K562 (cell line): Measurements from ENCODE around the gene USF2. TPM values are rescaled to one million over a fixed set of nuclear protein-coding genes. Genes with fewer than 3 reads are reported as not detected.

Experiments
- FOXK1 ChIP-seq: sonication (generic); formaldehyde crosslinking; IDR thresholded peaks from 2 replicates; pipeline ENCODE4 v1.8.0; 2022; ENCODE audit warnings: missing genetic modification reagents, mild to moderate bottlenecking, borderline replicate concordance
- FOXP1 ChIP-seq: sonication (generic); formaldehyde crosslinking; IDR thresholded peaks from 2 replicates; pipeline ENCODE4 v1.8.0; 2022; ENCODE audit warnings: mild to moderate bottlenecking, missing genetic modification reagents
- GATAD2B ChIP-seq: fragments of 450-650 bp; IDR thresholded peaks from 2 replicates; pipeline ENCODE4 v1.6.1; 2017; ENCODE audit warnings: mild to moderate bottlenecking, borderline replicate concordance
- HSF4 ChIP-seq: fragments of 250-450 bp; sonication (Bioruptor Pico); IDR thresholded peaks from 2 replicates; pipeline ENCODE4 v2.1.2; 2022; ENCODE audit warnings: mild to moderate bottlenecking, moderate library complexity, borderline replicate concordance
- KLF13 ChIP-seq: fragments of 450-650 bp; IDR thresholded peaks from 2 replicates; pipeline ENCODE4 v1.6.1; 2016; ENCODE audit warnings: missing genetic modification characterization, low read depth, mild to moderate bottlenecking, missing compliant biosample characterization, moderate library complexity, borderline replicate concordance
- NEUROD1 ChIP-seq: fragments of 150-350 bp; IDR thresholded peaks from 2 replicates; pipeline ENCODE4 v1.6.1; 2014; ENCODE audit warnings: borderline replicate concordance, low read length, low read depth; ENCODE audit not compliant: partially characterized antibody
- RNF2 ChIP-seq: sonication (generic); IDR thresholded peaks from 2 replicates; pipeline ENCODE4 v1.6.1; 2016
- SLC30A9 ChIP-seq: fragments of 250-450 bp; sonication (Bioruptor Pico); IDR thresholded peaks from 2 replicates; pipeline ENCODE4 v1.8.0; 2022; ENCODE audit warnings: mild to moderate bottlenecking, moderate library complexity
- TEAD4 ChIP-seq, 2 experiments: sonication (generic) in 1 of 2; formaldehyde crosslinking in 1 of 2; IDR thresholded peaks; 2 replicates each; pipeline versions ENCODE4 v1.6.1 to v1.8.0; 2012 to 2022; ENCODE audit warnings: borderline replicate concordance in 1 of 2, inconsistent platforms in 1 of 2, low read length in 1 of 2, mild to moderate bottlenecking in 1 of 2, missing genetic modification reagents in 1 of 2
- ZNF24 ChIP-seq: fragments of 450-650 bp; IDR thresholded peaks from 2 replicates; pipeline ENCODE4 v1.6.1; 2016
- ZNF274 ChIP-seq: IDR thresholded peaks from 2 replicates; pipeline ENCODE4 v1.6.1; 2011; ENCODE audit warnings: low read depth, mild to moderate bottlenecking, low read length, moderate library complexity, borderline replicate concordance
- ZNF507 ChIP-seq: conservative IDR thresholded peaks from 2 replicates; pipeline ENCODE4 v1.6.1; 2017; ENCODE audit warnings: missing genetic modification characterization, missing compliant biosample characterization
- ZNF717 ChIP-seq: fragments of 250-450 bp; sonication (Bioruptor Pico); IDR thresholded peaks from 2 replicates; pipeline ENCODE4 v1.5.0; 2021
- polyA plus RNA-seq, 8 experiments: library from polyadenylated mRNA; depleted of rRNA in 4 of 8; stranded (reverse) in 5 of 8; unstranded in 3 of 8; fragments of >200 nt; fragmentation: Nextera tagmentation in 2 of 8; fragmentation: Illumina TruSeq in 1 of 8; extraction: Ambion mirVana in 2 of 8; extraction: Trizol in 1 of 8; gene quantifications; 2 replicates each; pipeline versions ENCODE4 v1.2.1 to v1.2.3, GENCODE V29; 2011 to 2014; ENCODE audit warnings: inconsistent platforms in 1 of 8, missing spikeins in 1 of 8
- total RNA-seq, 7 experiments: library from RNA; depleted of rRNA in 6 of 7; stranded (reverse); fragments of >200 nt in 6 of 7; fragmentation: Illumina TruSeq in 2 of 7; extraction: Trizol in 2 of 7; gene quantifications; 2 replicates each; pipeline versions ENCODE4 v1.2.1 to v1.2.3, GENCODE V29; 2011 to 2021; ENCODE audit warnings: low replicate concordance in 1 of 7
- TF ChIP-seq, protein P1 (sequence below): fragments of 200-800 bp; sonication (Bioruptor generic); IDR thresholded peaks from 2 replicates; pipeline ENCODE4 v1.6.1; 2016; ENCODE audit warnings: missing genetic modification characterization, missing compliant biosample characterization
- TF ChIP-seq, protein P2 (sequence below): sonication (generic); formaldehyde crosslinking; IDR thresholded peaks from 2 replicates; pipeline ENCODE4 v1.8.0; 2022; ENCODE audit warnings: mild to moderate bottlenecking, missing genetic modification reagents
- TF ChIP-seq, protein P3 (sequence below): sonication (generic); formaldehyde crosslinking; IDR thresholded peaks from 2 replicates; pipeline ENCODE4 v1.8.0; 2022; ENCODE audit warnings: missing genetic modification reagents, mild to moderate bottlenecking, borderline replicate concordance
- TF ChIP-seq, protein P4 (sequence below): fragments of 250-450 bp; sonication (Bioruptor Pico); IDR thresholded peaks from 2 replicates; pipeline ENCODE4 v1.8.0; 2022; ENCODE audit warnings: inconsistent platforms

USF2 gene
- total and polyA plus RNA-seq, 9 of the 15 experiments (the other 6 are each of a cell fraction or from before 2014, with no cell fraction given) = 0.27 to 93.7 (median 58.4) TPM

DNA sequence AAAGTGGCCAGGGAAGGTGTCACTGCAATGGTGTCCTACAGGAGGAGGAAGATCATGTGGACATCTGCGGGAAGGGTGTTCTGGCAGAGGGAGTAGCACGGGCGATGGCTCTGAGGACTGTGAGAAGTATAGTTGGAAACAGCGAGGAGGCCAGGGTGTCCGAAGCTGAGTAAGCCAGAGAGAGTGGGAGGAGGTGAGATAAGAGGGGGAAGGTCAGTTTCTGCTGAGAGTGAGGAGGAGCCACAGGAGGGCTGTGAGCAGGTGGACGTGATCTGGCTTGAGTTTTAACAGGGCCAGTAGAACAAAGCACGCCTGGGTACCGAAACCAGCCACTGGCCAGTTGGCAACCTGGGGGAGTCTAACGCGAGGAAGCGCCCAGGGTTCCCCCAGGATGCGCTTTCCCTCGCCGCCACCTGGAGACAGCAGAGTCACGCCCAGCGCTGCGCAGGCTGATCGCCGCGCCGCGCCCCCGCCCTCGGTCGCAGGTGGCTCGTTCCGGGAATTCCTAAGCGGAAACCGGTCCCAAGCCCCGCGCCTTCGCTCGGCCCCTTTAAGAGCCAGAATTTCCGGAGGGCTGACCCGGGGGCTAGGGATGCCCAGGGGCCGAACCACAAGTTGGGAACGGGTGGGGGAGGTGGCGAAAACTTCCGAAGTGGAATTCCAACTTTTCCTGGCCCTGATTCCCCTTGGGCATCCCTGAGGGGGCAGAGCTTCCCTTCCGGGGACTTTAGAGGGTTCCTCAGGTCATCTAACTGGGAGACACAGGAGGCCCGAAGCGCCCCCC lies 21.0 kb upstream of the USF2 start (continued):
- no peak for TF ChIP-seq KLF13
- peak; percentile 51; the same call in 1 of the 2 replicates for TF ChIP-seq ZNF274
- TF ChIP-seq ZNF507 (tag) = no peak
- TF ChIP-seq FOXK1 (CRISPR knock-in tag) = no peak
- no peak for TF ChIP-seq ZNF717
- TF ChIP-seq RNF2 = 0 out of 2 replicates have a peak, but pooled peaks have one; percentile 0
- TF ChIP-seq, protein P1, sequence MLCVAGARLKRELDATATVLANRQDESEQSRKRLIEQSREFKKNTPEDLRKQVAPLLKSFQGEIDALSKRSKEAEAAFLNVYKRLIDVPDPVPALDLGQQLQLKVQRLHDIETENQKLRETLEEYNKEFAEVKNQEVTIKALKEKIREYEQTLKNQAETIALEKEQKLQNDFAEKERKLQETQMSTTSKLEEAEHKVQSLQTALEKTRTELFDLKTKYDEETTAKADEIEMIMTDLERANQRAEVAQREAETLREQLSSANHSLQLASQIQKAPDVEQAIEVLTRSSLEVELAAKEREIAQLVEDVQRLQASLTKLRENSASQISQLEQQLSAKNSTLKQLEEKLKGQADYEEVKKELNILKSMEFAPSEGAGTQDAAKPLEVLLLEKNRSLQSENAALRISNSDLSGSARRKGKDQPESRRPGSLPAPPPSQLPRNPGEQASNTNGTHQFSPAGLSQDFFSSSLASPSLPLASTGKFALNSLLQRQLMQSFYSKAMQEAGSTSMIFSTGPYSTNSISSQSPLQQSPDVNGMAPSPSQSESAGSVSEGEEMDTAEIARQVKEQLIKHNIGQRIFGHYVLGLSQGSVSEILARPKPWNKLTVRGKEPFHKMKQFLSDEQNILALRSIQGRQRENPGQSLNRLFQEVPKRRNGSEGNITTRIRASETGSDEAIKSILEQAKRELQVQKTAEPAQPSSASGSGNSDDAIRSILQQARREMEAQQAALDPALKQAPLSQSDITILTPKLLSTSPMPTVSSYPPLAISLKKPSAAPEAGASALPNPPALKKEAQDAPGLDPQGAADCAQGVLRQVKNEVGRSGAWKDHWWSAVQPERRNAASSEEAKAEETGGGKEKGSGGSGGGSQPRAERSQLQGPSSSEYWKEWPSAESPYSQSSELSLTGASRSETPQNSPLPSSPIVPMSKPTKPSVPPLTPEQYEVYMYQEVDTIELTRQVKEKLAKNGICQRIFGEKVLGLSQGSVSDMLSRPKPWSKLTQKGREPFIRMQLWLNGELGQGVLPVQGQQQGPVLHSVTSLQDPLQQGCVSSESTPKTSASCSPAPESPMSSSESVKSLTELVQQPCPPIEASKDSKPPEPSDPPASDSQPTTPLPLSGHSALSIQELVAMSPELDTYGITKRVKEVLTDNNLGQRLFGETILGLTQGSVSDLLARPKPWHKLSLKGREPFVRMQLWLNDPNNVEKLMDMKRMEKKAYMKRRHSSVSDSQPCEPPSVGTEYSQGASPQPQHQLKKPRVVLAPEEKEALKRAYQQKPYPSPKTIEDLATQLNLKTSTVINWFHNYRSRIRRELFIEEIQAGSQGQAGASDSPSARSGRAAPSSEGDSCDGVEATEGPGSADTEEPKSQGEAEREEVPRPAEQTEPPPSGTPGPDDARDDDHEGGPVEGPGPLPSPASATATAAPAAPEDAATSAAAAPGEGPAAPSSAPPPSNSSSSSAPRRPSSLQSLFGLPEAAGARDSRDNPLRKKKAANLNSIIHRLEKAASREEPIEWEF (CRISPR knock-in tag) = no peak
- no peak for TF ChIP-seq TEAD4 (IDR thresholded peaks at IDR 0.05; ENCODE audit: low read length)
- TF ChIP-seq TEAD4 (CRISPR knock-in tag; IDR thresholded peaks at IDR 0.05; ENCODE audit: borderline replicate concordance) = no peak
- TF ChIP-seq ZNF24 = peak; percentile 8; the same call in 1 of the 2 replicates
- peak; percentile 66 for TF ChIP-seq NEUROD1
- TF ChIP-seq GATAD2B = no peak
- TF ChIP-seq SLC30A9 (CRISPR knock-in tag) = no peak
- TF ChIP-seq, protein P2, sequence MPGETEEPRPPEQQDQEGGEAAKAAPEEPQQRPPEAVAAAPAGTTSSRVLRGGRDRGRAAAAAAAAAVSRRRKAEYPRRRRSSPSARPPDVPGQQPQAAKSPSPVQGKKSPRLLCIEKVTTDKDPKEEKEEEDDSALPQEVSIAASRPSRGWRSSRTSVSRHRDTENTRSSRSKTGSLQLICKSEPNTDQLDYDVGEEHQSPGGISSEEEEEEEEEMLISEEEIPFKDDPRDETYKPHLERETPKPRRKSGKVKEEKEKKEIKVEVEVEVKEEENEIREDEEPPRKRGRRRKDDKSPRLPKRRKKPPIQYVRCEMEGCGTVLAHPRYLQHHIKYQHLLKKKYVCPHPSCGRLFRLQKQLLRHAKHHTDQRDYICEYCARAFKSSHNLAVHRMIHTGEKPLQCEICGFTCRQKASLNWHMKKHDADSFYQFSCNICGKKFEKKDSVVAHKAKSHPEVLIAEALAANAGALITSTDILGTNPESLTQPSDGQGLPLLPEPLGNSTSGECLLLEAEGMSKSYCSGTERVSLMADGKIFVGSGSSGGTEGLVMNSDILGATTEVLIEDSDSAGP = peak; percentile 95
- TF ChIP-seq FOXP1 (CRISPR knock-in tag) = peak; percentile 20; the same call in 1 of the 2 replicates
- TF ChIP-seq, protein P3, sequence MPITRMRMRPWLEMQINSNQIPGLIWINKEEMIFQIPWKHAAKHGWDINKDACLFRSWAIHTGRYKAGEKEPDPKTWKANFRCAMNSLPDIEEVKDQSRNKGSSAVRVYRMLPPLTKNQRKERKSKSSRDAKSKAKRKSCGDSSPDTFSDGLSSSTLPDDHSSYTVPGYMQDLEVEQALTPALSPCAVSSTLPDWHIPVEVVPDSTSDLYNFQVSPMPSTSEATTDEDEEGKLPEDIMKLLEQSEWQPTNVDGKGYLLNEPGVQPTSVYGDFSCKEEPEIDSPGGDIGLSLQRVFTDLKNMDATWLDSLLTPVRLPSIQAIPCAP = no peak
- TF ChIP-seq, protein P4, sequence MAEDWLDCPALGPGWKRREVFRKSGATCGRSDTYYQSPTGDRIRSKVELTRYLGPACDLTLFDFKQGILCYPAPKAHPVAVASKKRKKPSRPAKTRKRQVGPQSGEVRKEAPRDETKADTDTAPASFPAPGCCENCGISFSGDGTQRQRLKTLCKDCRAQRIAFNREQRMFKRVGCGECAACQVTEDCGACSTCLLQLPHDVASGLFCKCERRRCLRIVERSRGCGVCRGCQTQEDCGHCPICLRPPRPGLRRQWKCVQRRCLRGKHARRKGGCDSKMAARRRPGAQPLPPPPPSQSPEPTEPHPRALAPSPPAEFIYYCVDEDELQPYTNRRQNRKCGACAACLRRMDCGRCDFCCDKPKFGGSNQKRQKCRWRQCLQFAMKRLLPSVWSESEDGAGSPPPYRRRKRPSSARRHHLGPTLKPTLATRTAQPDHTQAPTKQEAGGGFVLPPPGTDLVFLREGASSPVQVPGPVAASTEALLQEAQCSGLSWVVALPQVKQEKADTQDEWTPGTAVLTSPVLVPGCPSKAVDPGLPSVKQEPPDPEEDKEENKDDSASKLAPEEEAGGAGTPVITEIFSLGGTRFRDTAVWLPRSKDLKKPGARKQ (CRISPR knock-in tag) = no peak
- TF ChIP-seq HSF4 (CRISPR knock-in tag) = no peak
